HG03442 (cell line): ENCODE results near the gene HEXIM1.

Experiments
- ATAC-seq: cut with Tn5 transposase; IDR thresholded peaks from one replicate; pipeline ENCODE4 v1.9.1; 2021; ENCODE audit warnings: mild to moderate bottlenecking, moderate library complexity; ENCODE audit not compliant: unreplicated experiment

The HEXIM1 gene

DNA sequence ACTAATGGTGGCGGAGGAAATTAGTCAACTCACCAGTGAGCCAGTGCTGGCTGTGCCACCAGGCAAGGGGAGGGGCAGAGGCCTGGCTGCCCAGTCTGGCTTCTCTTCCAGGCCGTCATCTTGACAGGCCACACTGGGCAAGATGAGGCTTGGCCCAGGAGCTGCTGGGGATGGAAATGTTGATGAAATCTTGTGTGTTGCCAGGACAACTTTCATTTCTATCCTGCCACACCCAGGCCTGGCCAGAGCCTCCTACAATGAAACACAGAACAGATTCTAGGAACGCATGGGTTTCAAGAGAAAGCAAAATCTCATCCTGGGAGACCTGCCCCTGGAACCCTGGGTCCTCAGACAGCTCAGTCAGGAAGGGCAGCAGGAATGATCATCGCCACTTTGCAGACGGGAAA, 22.7 kb downstream of the HEXIM1 start:
- no peak for ATAC-seq

DNA sequence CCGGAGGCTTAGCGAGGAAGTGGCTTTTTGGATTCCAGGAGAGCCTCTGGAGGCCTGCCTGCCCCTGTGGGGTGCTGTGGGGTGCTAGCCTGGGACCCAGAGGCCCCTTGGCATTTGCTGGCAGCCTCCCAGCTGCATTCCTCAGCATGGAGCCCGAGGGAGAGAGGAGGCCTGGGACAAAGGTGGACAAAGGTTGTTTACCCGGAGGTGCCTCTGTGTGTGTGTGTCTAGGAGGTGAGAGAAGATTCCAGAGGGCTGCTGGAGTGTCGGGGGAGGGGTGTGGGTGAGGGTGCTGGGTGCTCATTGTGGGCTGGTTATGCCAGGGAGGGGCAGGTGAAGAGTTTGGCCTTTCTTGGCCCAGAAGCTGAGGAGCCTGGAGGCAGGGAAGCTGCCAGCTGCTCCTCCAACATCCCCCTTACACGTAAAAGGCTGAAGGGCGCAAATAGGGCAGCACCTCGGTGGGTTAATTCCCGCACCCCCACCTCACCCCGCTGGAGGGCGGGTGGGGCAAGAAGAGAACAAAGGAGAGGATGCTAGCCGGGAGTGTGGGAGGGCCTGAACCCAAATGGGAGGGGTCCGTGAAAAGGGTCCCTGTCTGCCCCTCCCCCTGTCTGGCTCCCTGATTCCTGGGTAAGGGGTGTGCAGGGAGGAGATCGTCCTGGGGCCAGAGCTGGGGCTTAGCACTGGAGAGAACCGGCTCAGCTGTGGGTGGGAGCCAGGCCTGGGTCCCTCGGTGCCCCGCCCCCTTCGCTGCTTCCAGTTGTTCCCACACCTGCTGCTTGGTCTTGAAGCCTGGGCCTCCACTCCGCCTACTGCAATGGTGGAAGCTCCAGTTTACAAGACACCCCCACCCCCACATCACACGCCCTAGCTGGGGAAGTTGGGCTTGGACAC, 23.3 kb downstream of the HEXIM1 start:
- ATAC-seq, result no peak

DNA sequence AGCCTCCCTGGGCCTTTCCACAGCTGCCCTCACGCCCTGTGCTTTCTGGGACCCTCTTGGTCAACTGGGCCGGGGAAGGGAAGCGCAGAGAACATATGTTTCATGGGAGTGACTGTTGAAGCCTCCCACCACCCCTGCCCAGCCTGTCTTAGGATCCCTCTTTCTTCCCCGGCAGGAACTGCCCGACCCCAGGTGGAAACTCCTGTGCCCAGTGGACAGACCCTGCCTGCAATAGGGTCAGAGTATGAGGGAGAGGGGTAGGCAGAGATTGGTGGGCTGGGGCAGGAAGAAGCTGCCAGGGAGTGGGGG, 23.9 kb downstream of the HEXIM1 start:
- ATAC-seq, result no peak

DNA sequence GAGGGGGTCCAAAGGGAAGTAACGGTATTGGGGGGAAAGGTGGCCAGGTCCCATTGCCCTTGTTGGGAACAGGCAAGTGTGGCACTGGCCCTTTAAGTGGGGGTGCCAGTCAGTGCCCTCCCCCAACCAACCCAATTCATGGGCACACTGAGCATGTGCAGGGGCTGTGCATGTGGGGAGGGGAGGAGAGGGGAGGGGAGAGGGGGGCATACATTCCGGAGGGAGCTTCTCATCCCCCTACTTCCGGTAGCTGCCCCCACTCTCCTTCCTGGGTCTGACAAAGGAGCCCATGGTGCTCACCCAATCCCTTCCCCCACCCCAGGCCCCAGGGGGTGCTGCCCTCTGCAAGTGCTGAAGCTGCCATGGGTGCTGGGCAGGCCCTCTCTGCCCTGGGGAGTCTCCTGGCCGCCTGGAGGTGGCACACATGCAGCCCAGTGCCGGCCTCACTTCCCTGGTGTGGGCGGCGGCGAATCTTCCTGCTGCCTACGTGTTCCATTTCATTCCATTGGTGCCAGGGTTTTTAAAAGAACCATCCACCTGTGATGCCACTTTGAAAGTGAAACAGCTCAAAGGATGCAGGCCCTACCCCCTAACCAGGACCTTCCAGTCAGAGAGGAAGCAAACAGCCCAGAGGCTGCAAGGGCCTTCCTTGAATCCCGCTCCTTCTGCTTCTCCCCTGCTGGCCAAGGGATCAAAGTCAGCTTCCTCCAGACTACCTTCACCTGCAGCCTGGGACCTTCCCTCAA, 24.4 kb downstream of the HEXIM1 start:
- ATAC-seq, result no peak

DNA sequence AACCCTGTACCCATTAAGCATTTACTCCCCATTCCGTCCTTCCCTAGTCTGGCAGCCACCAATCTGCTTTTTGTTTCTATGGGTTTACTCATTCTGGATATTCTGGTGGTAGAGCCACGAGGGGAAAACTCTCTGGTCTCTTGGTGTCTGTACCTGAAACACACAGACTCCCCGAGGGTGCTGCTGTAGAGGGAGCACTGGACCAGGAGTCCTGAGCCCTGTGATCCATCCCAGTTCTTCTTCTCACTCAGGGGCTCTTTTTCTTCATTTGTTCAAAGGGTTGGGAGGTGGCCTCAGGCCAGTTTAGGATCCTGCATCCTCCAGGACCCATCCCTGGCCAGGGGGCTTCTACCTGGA, 27.5 kb downstream of the HEXIM1 start:
- ATAC-seq, result no peak

DNA sequence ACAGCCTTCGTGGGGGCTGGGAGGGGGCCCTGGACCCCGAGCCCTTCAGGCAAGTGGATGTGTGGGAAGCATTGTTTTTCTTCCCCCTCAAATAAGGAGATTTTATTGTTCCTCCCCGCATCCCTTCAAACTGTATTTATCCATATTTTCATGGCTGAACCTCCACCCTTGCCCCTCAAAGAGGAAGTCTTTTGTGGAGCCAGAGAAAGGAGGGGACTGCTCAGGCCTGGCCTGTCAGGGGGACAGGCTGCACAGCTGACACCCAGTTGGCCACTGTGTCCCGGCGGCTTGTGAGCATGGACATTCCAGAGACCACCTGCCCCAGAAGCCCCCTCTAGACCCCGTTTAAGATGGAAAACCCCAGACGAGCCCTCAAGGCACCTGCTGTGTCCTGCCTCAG, 29.3 kb downstream of the HEXIM1 start:
- no peak for ATAC-seq

DNA sequence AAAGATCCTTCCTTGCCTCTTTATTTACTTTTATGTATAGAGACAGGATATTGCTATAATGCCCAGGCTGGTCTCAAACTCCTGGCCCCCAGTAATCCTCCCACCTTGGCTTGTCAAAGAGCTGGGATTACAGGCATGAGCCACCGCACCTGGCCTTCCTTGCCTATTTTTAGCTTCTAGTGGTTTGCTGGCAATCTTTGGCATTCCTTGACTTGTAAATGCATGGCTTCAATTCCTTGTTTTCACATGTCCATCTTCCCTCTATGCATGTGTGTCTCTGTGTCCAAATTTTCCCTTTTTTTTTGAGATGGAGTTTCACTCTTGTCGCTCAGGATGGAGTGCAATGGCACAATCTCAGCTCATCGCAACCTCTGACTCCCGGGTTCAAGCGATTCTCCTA, 35.9 kb downstream of the HEXIM1 start:
- ATAC-seq, result no peak

DNA sequence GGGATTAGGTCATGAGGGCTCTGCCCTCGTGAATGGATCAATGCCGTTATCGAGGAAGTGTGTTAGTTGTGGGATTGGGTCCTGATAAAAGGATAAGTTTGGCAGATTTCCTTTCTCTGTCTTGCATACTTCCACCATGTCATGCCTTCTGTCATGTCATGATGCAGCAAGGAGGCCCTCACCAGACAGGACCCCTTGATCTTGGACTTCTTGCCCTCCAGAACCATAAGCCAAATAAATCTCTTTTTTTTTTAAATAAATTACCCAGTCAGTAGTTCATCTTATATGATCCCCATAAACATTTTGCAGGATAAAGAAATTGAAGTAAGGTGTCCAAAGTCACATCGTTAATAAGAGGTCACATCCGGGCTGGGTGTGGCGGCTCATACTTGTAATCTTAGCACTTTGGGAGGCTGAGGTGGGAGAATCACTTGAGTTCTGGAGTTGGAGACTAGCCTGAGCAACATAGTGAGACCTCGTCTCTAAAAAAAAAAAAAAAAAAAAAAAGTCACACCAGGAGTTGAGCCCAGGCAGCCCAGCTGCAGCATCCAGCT, 38.6 kb downstream of the HEXIM1 start:
- ATAC-seq, result no peak

DNA sequence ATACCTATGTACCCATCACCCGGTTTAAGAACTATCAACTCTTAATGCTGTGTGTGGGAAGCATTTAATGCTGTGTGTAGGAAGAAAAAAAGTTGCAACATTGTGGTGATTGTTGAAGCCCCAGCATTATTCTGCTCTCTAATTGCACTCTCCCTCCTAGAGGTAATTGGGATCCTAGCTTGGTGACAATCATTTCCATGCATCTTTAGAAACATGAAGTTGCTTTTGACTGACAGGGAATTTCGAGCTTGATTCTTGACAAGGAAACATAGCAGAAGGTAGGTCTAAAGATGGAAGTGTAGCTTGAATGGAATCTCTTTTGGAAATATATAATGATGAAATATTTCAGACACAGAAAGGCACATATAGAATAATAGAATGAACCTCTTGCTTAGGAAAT, 40.7 kb downstream of the HEXIM1 start:
- no peak for ATAC-seq

DNA sequence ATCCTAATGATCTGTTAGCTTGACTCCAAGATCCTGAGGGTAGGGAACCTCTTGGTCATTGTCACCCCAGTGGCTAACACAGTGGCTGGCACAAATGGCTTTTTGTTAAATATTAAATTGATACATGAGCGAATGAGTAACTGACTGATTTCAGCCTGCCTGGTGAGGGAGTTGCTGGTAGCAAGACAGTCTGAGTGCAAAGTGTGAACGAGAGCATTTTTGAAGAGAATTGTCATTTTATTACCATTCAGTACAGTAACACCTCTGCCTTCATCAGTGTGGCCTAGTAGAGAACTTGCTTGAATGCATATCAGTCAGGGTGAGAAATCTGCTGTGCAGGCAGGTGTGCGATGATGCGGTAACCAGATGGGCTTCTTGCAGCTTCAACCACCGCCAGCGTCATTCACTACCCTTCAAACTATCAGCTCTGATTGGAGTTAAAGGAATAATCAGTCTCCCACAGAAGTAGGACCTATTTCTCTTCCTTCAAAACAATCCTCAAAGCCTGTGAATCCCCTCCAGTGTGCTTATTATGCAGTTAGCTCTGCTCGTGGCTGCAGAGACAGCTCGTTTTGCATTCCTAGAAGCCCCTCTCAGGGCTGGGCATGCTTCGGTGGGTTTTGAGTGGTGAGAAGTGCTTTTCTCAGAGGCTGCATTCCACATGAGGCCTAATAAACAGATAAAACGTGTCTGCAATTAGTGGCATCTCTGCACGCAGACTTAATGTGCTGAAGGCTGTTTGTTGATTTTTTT, 42.4 kb downstream of the HEXIM1 start:
- no peak for ATAC-seq

DNA sequence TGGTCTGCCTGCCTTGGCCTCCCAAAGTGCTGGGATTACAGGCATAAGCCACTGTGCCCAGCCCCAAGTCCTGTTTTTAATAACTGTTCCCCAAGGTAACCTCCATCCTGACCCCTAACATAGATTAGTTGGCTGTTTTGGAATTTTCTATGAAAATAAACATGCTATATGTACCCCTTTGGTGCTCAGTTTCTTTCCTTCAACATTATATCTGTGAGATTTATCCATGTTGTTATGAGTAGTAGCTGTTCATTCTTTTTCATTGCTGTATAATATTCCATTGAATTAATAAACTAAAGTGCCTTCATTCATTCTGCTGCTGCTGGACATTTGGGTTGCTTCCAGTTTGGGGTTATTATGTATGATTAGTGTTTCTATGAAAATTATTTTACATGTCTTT, 47.1 kb downstream of the HEXIM1 start:
- ATAC-seq, result no peak

DNA sequence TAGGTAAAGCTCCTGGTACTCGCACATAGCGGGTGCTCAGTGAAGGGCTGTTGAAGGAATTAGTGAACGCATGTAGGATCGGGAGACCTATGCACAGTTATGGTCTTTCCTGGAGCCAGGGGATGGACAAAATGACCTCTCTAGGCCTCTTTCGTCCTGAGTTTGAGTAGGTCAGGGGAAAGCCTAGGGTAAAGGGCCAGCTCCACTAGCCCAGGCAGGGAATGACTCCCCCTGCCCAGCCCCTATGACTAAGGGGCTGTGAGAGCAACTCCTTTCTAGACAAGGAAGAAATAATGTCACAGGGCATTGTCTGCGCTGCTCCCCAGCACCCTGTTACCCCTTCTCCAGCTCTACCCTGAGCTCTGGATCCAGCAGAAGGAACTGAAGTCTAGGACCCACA, 48.8 kb downstream of the HEXIM1 start:
- ATAC-seq, result no peak

DNA sequence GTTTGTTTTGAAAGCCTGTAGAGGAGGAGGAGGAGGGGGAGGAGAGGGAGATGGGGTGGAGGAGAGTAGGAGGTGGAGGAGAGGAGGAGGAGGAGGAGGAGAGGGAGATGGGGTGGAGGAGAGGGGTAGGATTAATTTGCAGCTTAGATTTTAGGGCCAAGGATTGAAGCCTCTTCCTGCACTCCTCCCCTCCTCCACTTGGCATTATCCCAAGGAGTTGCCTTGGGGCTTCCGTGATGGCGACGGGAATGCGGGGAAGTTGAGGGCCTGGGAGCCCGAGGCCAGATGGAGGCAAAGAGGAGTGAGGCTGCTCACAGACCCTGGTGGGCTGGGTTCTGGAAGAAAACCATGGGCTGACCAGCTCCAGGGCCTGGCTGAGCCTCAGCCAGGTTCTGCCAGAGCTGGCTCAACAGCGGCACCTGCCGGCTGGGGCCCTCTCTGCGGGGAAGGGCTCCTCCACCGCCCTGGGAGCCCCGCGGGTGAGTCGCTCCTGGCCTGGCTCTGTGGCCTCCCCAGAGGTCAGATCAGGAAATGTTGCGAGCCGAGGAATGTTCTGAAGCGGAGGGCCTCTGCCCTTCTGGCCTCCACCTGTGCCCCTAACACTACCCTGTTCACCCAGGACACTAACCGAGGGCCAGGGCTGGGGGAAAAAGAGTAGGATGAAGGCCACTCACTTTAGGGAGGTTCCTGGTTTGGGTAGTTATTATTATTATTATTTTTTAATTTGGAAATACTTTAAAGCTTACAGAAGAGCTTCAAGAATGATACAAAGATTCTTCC, 49.5 kb downstream of the HEXIM1 start:
- no peak for ATAC-seq

DNA sequence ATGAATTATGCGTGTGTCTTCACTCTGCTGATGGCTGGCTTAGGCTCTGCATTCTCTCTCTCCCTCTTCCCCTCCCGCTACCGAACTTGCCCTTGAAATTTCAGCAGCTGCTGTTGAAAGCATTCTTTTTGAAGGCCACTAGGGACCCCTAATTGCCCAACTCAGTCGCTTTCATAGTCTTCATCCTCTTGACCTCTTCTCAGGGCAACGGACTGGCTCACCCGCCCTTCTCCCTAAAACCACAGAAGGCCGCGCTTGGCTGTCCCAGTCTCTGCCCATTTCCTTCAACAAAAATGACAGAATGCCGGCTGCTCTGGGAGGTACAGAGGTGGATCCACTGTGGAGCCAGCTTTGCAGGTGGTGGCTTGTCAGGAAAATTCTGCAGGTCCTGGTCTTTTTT, 52.4 kb downstream of the HEXIM1 start:
- ATAC-seq, result no peak

DNA sequence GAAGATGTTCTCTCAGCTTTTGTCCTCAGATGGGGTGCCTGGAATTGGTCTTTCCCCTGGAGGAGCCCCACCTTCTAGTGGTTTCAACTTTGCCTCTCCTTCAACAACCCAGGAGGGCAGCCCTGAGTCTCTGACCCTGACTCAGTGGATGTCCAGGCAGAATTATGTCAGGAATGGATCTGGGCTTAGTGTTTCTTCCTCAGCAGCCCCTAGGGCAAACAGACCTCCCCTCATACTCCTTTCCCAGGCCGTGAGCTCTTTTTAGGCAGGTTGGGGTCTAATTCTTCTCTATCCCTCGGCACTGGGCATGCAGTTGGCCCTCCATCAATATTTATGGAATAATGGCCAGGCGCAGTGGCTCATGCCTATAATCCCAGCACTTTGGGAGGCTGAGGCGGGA, 53.2 kb downstream of the HEXIM1 start:
- no peak for ATAC-seq
